OCI-LY3 (cell line): ENCODE data around the gene GMFB.

Experiments
- EZH2phosphoT487 ChIP-seq: fragments of 200-600 bp; shearing (Covaris generic); IDR thresholded peaks from 2 replicates; pipeline ENCODE4 v1.6.1; 2018; ENCODE audit warnings: antibody characterized with exemption, mixed run types, low read depth
- TF ChIP-seq, protein P1 (sequence below): fragments of 200-600, 300-600 bp; sonication (generic); IDR thresholded peaks from 2 replicates; pipeline ENCODE4 v1.5.1; 2014; ENCODE audit warnings: antibody characterized with exemption, low read length, low read depth

DNA sequence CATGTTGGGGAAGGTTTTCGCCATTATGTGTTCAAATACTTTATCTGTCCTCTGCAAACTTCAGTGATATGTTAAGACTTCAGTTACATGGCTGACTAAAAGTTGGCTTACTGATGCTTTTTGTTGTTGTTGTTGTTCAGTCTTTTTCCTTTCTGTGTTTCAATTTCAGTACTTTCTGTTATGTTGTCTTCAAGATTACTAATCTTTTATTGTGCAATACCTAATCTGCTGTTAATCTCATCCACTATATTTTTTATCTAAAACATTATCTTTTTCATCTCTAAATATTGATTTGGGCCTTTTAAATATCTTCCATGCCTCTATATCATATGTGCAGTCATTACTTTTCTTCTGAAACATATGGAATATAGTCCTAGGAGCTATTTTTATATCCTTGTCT is 27.9 kb upstream of the GMFB start:
- TF ChIP-seq, protein P1, sequence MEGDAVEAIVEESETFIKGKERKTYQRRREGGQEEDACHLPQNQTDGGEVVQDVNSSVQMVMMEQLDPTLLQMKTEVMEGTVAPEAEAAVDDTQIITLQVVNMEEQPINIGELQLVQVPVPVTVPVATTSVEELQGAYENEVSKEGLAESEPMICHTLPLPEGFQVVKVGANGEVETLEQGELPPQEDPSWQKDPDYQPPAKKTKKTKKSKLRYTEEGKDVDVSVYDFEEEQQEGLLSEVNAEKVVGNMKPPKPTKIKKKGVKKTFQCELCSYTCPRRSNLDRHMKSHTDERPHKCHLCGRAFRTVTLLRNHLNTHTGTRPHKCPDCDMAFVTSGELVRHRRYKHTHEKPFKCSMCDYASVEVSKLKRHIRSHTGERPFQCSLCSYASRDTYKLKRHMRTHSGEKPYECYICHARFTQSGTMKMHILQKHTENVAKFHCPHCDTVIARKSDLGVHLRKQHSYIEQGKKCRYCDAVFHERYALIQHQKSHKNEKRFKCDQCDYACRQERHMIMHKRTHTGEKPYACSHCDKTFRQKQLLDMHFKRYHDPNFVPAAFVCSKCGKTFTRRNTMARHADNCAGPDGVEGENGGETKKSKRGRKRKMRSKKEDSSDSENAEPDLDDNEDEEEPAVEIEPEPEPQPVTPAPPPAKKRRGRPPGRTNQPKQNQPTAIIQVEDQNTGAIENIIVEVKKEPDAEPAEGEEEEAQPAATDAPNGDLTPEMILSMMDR = no peak
- TF ChIP-seq EZH2phosphoT487 = no peak
